Sigmoid colon (tissue), 4 donors: Measurements from ENCODE around the gene GSTCD.

Experiments used
- CTCF ChIP-seq, 4 experiments: fragments of 450-650 bp in 3 of 4; fragments of 200-600 bp in 1 of 4; IDR thresholded peaks; one replicate each; pipeline ENCODE4 v1.5.1; 2016 to 2019; ENCODE audit warnings: antibody characterized with exemption in 4 of 4, mild to moderate bottlenecking in 3 of 4, moderate library complexity in 2 of 4
- EP300 ChIP-seq, 4 donors: sonication (generic); formaldehyde crosslinking; IDR thresholded peaks; one replicate each; pipeline ENCODE4 v1.6.1; 2017; ENCODE audit warnings: antibody characterized with exemption in 4 of 4
- POLR2AphosphoS5 ChIP-seq, 4 donors: sonication (generic); formaldehyde crosslinking; IDR thresholded peaks; one replicate each; pipeline ENCODE4 v1.6.1; 2017; ENCODE audit warnings: antibody characterized with exemption in 4 of 4

GRCh38 chr4:105786748-105787147, 78.2 kb downstream of the GSTCD start:
- TF ChIP-seq CTCF (IDR thresholded peaks at IDR 0.05), result no peak
- no peak for TF ChIP-seq POLR2AphosphoS5 (IDR thresholded peaks at IDR 0.05)
- TF ChIP-seq EP300 (IDR thresholded peaks at IDR 0.05), result no peak
